Neutrophil (primary cell): ENCODE results near the gene MESP2.

Experiments
- H3K27ac ChIP-seq: fragments of 200-600 bp; sonication (generic); 2 replicates; pipeline ENCODE4 v1.5.1; 2016; ENCODE audit warnings: mild to moderate bottlenecking, moderate library complexity
- H3K27me3 ChIP-seq: fragments of 200-600 bp; sonication (generic); 2 replicates; pipeline ENCODE4 v1.6.0; 2016; ENCODE audit warnings: mild to moderate bottlenecking
- H3K36me3 ChIP-seq: fragments of 200-600 bp; sonication (generic); 2 replicates; pipeline ENCODE4 v1.5.1; 2017
- H3K4me1 ChIP-seq, 2 experiments: fragments of 200-600 bp in 1 of 2; sonication (generic) in 1 of 2; 1 replicate in 1 of 2; 2 replicates in 1 of 2; pipeline versions ENCODE4 v1.5.1 to v1.6.1; 2013 to 2016; ENCODE audit warnings: low read depth in 1 of 2, low read length in 1 of 2, mild to moderate bottlenecking in 1 of 2, moderate library complexity in 1 of 2; ENCODE audit not compliant: control insufficient read depth in 1 of 2, insufficient read depth in 1 of 2
- H3K4me3 ChIP-seq, 2 experiments: fragments of 200-600 bp in 1 of 2; sonication (generic) in 1 of 2; 1 replicate in 1 of 2; 2 replicates in 1 of 2; pipeline ENCODE4 v1.5.1; 2013 to 2016; ENCODE audit warnings: low read depth in 1 of 2, low read length in 1 of 2, mild to moderate bottlenecking in 1 of 2, moderate library complexity in 1 of 2
- H3K9me3 ChIP-seq: fragments of 200-600 bp; sonication (generic); 2 replicates; pipeline ENCODE4 v1.5.1; 2016
- TF ChIP-seq, protein P1 (sequence below): fragments of 200-600 bp; sonication (generic); IDR thresholded peaks from 2 replicates; pipeline ENCODE4 v1.5.1; 2016; ENCODE audit warnings: antibody characterized with exemption

MESP2 gene

DNA sequence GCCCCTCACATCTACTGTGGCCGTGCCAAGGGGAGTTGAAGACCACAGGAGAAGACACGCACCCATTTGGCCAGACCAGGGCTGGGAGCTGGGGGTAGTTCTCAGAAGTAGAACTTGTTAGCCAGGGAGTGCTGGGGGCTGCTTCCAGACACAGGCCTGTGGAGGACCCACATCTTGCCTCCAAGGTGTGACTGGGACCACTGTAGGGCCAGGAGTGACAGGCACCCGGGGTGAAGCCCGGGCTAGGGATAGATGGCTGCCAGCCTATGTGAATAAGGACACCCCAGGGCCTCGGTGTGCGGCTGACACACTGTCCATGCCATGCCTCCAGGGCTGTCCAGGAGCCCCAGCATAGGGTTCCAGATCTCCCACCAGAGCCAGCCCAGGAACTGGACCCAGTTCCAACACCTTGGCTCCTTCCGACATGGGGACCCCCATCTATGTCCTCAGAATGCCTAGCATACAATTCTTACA lies 36.8 kb downstream of the MESP2 start:
- no peaks in the 10 kb centered on the region for H3K9me3 ChIP-seq
- H3K4me1 ChIP-seq: peaks cover 59 to 76% of the 10 kb centered on the region in 2 experiments
- no peaks in the 10 kb centered on the region for H3K27me3 ChIP-seq
- H3K36me3 ChIP-seq: peaks cover 50% of the 10 kb centered on the region
- H3K27ac ChIP-seq: peak overlapping the region; percentile 100
- H3K4me3 ChIP-seq: peak overlapping the region; percentile 95 to 98
- TF ChIP-seq, protein P1, sequence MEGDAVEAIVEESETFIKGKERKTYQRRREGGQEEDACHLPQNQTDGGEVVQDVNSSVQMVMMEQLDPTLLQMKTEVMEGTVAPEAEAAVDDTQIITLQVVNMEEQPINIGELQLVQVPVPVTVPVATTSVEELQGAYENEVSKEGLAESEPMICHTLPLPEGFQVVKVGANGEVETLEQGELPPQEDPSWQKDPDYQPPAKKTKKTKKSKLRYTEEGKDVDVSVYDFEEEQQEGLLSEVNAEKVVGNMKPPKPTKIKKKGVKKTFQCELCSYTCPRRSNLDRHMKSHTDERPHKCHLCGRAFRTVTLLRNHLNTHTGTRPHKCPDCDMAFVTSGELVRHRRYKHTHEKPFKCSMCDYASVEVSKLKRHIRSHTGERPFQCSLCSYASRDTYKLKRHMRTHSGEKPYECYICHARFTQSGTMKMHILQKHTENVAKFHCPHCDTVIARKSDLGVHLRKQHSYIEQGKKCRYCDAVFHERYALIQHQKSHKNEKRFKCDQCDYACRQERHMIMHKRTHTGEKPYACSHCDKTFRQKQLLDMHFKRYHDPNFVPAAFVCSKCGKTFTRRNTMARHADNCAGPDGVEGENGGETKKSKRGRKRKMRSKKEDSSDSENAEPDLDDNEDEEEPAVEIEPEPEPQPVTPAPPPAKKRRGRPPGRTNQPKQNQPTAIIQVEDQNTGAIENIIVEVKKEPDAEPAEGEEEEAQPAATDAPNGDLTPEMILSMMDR: no peak

DNA sequence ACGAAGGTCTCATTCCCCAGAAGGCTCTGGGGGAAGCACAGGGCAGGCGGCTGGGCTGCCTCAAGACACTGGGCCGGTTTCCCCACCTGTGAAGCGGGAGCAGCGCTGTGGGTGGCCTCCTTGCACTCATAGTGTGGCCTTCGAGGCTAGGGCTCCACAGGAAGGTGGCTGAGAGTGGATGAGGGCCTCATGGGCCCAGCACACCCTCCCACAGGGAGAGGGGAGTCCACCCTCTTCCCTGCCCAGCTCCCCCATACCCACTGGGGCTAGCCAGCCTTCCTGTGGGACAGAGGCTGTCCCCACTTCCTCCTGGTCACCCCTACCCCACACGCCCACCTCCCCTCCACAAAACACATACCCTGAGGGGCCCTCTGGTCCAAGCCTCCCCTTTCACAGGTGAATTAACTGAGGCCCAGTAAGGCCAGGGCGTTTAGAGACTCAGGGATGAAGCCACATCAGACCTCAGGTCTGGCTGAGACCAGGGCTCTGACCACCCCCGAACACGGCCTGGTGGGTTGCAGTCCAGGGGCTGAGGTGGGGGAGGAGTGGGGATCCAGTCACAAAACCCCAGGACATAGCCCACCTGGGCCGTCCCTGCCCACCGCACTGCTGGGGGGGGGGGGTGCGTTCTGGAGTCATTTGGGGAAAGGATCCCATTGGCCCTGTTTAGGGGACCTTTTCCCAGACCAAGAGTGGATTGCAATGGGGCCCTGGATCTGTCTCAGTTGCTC lies 37.4 kb downstream of the MESP2 start:
- Histone ChIP-seq H3K9me3 (no peaks in the 10 kb centered on the region), H3K4me3 (peak overlapping the region; percentile 95 to 98), H3K36me3 (peaks cover 43% of the 10 kb centered on the region), H3K4me1 (peaks cover 59 to 74% of the 10 kb centered on the region in 2 experiments), H3K27me3 (no peaks in the 10 kb centered on the region), H3K27ac (peak overlapping the region; percentile 100)
- TF ChIP-seq, protein P1: no peak

DNA sequence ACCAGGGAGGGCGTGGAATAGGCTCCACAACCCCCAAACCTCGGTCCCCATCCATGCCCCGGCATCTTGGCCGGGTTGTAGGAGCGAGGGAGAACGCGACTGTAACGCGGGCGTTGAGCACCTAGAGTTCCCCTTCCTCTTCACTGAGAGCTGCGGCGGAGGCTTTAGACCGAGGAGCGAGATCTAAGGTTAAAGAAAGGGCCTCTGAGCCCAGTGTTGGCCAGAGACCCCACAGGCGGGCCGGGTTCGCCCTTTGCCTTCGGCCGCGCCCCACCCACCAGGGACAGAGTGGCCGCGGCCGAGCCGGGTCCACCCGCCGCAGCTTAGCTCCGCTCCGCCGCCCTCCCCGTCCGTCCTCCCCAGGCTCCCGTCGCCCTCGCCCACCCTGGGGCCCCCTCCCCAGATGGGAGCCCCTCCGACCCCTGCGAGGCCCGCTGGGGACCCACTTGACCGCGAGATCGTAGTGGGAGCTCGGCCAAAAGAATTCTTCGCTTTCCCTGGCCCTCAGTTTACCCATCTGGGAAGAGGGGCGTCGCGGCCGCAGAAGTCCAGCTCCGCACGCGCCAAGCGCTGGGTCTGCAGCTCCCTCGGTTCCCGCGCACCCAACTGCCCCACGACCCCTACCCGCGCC lies 38.1 kb downstream of the MESP2 start:
- H3K4me3 ChIP-seq: peak overlapping the region; percentile 95 to 98
- TF ChIP-seq, protein P1: no peak

DNA sequence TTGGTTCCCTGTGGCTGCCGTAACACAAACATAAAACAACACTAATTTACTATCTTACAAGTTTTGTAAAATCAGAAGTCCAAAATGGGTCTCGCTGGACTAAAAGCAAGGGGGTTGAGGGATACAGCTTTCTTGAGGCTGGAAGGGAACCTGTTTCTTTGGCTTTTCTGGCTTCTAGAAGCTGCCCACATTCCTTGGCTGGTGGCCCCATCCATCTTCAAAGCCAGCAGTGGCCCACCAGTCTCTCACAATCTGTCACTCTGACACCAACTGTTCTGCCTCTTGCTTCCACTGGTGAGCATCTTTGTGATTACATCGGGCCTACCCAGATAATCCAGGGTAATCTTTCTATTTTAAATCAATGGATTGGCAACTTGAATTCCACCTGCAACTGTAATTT lies 39.6 kb downstream of the MESP2 start:
- peak overlapping the region; percentile 95 to 98 for H3K4me3 ChIP-seq
- no peaks in the 10 kb centered on the region for H3K9me3 ChIP-seq
- TF ChIP-seq, protein P1: no peak
- no peaks in the 10 kb centered on the region for H3K27me3 ChIP-seq
- H3K36me3 ChIP-seq: peaks cover 23% of the 10 kb centered on the region
- peaks cover 67 to 77% of the 10 kb centered on the region in 2 experiments for H3K4me1 ChIP-seq
- peak overlapping the region; percentile 100 for H3K27ac ChIP-seq

More for the DNA sequence above, 38.1 kb downstream of the MESP2 start:
- Histone ChIP-seq H3K36me3 (peaks cover 36% of the 10 kb centered on the region), H3K4me1 (peaks cover 60 to 73% of the 10 kb centered on the region in 2 experiments), H3K27me3 (no peaks in the 10 kb centered on the region), H3K27ac (peak overlapping the region; percentile 100), H3K9me3 (no peaks in the 10 kb centered on the region)

DNA sequence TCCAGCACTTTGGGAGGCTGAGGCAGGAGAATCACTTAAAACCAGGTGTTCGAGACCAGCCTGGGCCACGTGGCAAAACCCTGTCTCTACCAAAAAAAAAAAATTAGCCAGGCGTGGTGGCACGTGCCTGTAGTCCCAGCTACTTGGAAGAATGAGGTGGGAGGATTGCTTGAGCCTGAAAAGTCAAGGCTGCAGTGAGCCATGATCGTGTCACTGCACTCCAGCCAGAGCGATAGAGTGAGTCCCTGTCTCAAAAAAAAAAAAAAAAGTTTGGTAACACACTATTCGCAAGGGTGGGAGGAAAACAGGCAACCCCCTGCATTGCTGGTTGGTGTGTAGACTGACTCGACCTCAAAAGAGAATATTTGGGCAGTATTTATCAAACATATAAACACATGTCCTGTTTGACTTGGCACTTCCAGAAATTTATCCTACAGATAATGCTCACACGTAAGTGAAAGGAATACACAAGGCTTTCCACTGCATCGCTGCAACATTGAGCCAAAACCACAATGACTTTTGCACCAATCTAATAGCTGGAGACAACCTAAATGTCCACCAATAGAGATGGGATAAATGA lies 41.7 kb downstream of the MESP2 start:
- Histone ChIP-seq H3K4me3 (no peak overlapping the region), H3K36me3 (peaks cover 8% of the 10 kb centered on the region), H3K9me3 (no peaks in the 10 kb centered on the region), H3K4me1 (peaks cover 73 to 77% of the 10 kb centered on the region in 2 experiments), H3K27me3 (no peaks in the 10 kb centered on the region), H3K27ac (peak overlapping the region; percentile 100)
- TF ChIP-seq, protein P1: no peak
